Measurements from ENCODE around the gene CPEB3.

- TF ChIP-seq CTCF (IDR thresholded peaks at IDR 0.05) (no peak), POLR2A (IDR thresholded peaks at IDR 0.05) (no peak)
Observed at GRCh38 chr10:92111336-92111939, 179.4 kb downstream of the CPEB3 start.
